ENCODE measurements around the gene FCER1G. TPM values are rescaled to one million over a fixed set of nuclear protein-coding genes. Genes with fewer than 3 reads are reported as not detected.
A peak's percentile ranks its signal among the peaks of the same experiment; 100 is the strongest.

The FCER1G gene
- total and polyA plus RNA-seq, 4 donors: 25.4 to 77.1 (median 39.3) TPM

DNA sequence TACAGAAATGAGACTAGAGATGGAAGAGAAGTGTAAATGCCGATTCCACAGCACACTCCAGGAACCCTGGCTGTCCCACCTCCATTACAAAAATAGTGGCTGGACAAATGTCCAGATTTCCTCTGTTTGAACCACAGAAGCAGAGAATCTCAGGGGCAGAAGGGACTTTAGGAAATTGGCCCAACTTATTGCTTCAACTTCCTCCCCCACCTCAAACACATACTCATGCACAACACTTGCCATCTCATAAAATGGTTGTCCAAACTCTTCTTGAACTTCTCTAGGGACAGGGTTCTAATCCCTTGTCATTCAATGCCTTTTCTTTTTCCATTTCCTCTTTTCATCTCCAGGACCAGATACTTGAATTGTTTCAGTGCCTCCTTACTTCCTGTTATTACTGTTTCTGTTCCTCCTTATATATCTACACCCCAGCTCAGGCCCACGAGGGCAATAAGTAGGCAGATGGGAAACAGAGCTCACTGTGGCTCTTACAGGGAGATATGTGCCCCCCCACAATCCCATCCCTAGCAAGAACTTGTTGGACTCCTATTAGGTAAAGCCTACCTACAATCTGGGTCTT, 29.3 kb upstream of the FCER1G start:
- Histone ChIP-seq H3K9me3 (ENCODE audit: control insufficient read depth in 4 of 4, low read length in 3 of 4) (no peaks in the 10 kb centered on the region), H3K9ac (ENCODE audit: low read depth in 1 of 2, low read length in 2 of 2) (no peak overlapping the region), H3K36me3 (ENCODE audit: control insufficient read depth in 4 of 4, insufficient read depth in 3 of 4, low read depth in 1 of 4, low read length in 3 of 4) (peaks cover 0 to 1% (median 0%) of the 10 kb centered on the region in 4 donors), H3K4me1 (ENCODE audit: control insufficient read depth in 4 of 4, insufficient read depth in 4 of 4, low read length in 3 of 4) (peaks cover 0 to 3% (median 1%) of the 10 kb centered on the region in 4 donors), H3K27ac (ENCODE audit: low read depth in 1 of 2, low read length in 2 of 2) (peak overlapping the region; percentile 77 to 78), H3K27me3 (ENCODE audit: control insufficient read depth in 4 of 4, insufficient read depth in 4 of 4, low read length in 3 of 4) (no peaks in the 10 kb centered on the region), H3K4me3 (ENCODE audit: low read depth in 1 of 3, low read length in 3 of 3) (no peak overlapping the region)
- DNase-seq (ENCODE audit: low spot score): no peak
- no peak for TF ChIP-seq FOXA2 (IDR thresholded peaks at IDR 0.05)
- TF ChIP-seq EGR1 (IDR thresholded peaks at IDR 0.05; ENCODE audit: low read depth in 2 of 2): peak in 1 of 2 donors; percentile 13
- WGBS: 58% methylated on average over 2 of the region's 2 CpGs

DNA sequence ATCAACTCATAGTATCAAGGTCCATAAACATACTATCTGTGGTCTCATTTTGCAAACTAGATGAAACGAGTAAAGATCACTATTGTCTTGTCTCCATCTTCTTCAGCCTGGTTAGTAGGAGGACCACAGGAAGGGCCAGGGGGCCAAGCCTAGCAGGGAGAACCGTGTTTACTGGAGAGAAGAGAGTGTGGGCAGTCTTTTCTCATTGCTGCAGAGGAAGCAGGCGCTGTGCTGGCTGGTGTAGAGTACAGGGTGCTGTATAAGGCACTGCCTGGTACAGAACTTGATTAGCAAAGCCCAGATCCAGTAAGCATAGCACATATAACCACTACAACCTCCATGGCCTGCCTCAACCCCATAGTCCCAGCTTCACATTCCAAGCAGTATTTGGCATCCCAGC, 27.8 kb upstream of the FCER1G start:
- 80% methylated on average over 3 of the region's 3 CpGs for WGBS
- Histone ChIP-seq H3K9me3 (ENCODE audit: control insufficient read depth in 4 of 4, low read length in 3 of 4) (no peaks in the 10 kb centered on the region), H3K4me3 (ENCODE audit: low read depth in 1 of 3, low read length in 3 of 3) (no peak overlapping the region), H3K4me1 (ENCODE audit: control insufficient read depth in 4 of 4, insufficient read depth in 4 of 4, low read length in 3 of 4) (peaks cover 0 to 3% (median 1%) of the 10 kb centered on the region in 4 donors), H3K36me3 (ENCODE audit: control insufficient read depth in 4 of 4, insufficient read depth in 3 of 4, low read depth in 1 of 4, low read length in 3 of 4) (peaks cover 0 to 5% (median under 1%) of the 10 kb centered on the region in 4 donors), H3K9ac (ENCODE audit: low read depth in 1 of 2, low read length in 2 of 2) (no peak overlapping the region), H3K27me3 (ENCODE audit: control insufficient read depth in 4 of 4, insufficient read depth in 4 of 4, low read length in 3 of 4) (no peaks in the 10 kb centered on the region), H3K27ac (ENCODE audit: low read depth in 1 of 2, low read length in 2 of 2) (no peak overlapping the region)
- no peak for DNase-seq (ENCODE audit: low spot score)
- TF ChIP-seq JUND (IDR thresholded peaks at IDR 0.05) (no peak), ZBTB33 (IDR thresholded peaks at IDR 0.05) (no peak), YY1 (IDR thresholded peaks at IDR 0.05) (no peak), TAF1 (conservative IDR thresholded peaks at IDR 0.05) (no peak), FOXA1 (IDR thresholded peaks at IDR 0.05) (no peak)

DNA sequence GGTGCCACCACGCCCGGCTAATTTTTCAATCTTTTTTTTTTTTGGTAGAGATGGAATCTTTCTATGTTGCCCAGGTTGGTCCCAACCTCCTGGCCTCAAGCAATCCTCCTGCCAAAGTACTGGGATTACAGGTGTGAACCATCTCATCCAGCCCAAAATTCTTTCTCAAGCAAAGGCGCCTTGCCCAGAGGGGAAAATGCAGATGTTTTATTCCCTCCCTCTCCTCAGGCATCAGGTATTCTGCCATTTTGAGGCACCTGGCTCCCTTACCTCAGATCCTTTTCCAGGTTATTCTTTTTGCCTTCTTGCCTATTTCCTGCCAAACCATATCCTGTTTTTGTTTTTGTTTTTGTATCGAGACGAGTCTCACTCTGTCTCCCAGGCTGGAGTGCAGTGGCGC, 26.7 kb upstream of the FCER1G start:
- DNase-seq (ENCODE audit: low spot score): no peak
- Histone ChIP-seq H3K36me3 (ENCODE audit: control insufficient read depth in 4 of 4, insufficient read depth in 3 of 4, low read depth in 1 of 4, low read length in 3 of 4) (peaks cover 0 to 5% (median under 1%) of the 10 kb centered on the region in 4 donors), H3K27ac (ENCODE audit: low read depth in 1 of 2, low read length in 2 of 2) (no peak overlapping the region), H3K9ac (ENCODE audit: low read depth in 1 of 2, low read length in 2 of 2) (no peak overlapping the region), H3K9me3 (ENCODE audit: control insufficient read depth in 4 of 4, low read length in 3 of 4) (no peaks in the 10 kb centered on the region), H3K4me3 (ENCODE audit: low read depth in 1 of 3, low read length in 3 of 3) (no peak overlapping the region), H3K4me1 (ENCODE audit: control insufficient read depth in 4 of 4, insufficient read depth in 4 of 4, low read length in 3 of 4) (peaks cover 6 to 13% (median 12%) of the 10 kb centered on the region in 4 donors), H3K27me3 (ENCODE audit: control insufficient read depth in 4 of 4, insufficient read depth in 4 of 4, low read length in 3 of 4) (no peaks in the 10 kb centered on the region)
- TF ChIP-seq CTCF (IDR thresholded peaks at IDR 0.05; ENCODE audit: low read depth, low read length, missing input control) (no peak), HNF4G (IDR thresholded peaks at IDR 0.05) (no peak), MAX (IDR thresholded peaks at IDR 0.05) (no peak), GABPA (IDR thresholded peaks at IDR 0.05 in 1 of 2, conservative IDR thresholded peaks at IDR 0.05 in 1 of 2) (no peak), JUND (IDR thresholded peaks at IDR 0.05) (no peak), FOXA2 (IDR thresholded peaks at IDR 0.05) (no peak), FOXA1 (IDR thresholded peaks at IDR 0.05) (no peak), REST (IDR thresholded peaks at IDR 0.05) (no peak), HNF4A (conservative IDR thresholded peaks at IDR 0.05) (no peak), SP1 (IDR thresholded peaks at IDR 0.05) (no peak)
- 81% methylated on average over 6 of the region's 6 CpGs for WGBS
